ENCODE measurements around the gene PARD3.

DNA sequence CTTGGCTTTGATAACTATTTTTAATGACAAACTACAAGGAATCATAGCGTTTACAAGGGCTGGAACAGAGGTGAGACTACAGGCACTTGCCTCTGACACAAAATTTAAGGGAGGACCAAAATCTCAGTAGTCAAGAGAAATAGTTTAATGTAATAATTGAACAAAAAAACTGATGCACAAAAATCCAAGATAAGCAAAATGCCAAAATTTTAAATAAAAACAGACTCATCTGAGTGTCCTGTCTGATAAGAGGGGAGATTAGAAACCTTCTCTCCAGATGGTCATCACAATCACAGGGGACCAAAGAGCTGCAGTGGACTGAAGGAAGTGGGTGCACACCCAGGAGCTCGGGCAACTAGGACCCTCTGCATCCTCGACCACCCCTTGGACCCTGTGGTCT lies 70.5 kb downstream of the PARD3 start:
- no peak for TF ChIP-seq POLR2A (IDR thresholded peaks at IDR 0.05)
- TF ChIP-seq, protein P1, sequence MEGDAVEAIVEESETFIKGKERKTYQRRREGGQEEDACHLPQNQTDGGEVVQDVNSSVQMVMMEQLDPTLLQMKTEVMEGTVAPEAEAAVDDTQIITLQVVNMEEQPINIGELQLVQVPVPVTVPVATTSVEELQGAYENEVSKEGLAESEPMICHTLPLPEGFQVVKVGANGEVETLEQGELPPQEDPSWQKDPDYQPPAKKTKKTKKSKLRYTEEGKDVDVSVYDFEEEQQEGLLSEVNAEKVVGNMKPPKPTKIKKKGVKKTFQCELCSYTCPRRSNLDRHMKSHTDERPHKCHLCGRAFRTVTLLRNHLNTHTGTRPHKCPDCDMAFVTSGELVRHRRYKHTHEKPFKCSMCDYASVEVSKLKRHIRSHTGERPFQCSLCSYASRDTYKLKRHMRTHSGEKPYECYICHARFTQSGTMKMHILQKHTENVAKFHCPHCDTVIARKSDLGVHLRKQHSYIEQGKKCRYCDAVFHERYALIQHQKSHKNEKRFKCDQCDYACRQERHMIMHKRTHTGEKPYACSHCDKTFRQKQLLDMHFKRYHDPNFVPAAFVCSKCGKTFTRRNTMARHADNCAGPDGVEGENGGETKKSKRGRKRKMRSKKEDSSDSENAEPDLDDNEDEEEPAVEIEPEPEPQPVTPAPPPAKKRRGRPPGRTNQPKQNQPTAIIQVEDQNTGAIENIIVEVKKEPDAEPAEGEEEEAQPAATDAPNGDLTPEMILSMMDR (IDR thresholded peaks at IDR 0.05): no peak
